ENCODE measurements around the gene RBFA. TPM values are rescaled to one million over a fixed set of nuclear protein-coding genes. Genes with fewer than 3 reads are reported as not detected.

RBFA gene
- total RNA-seq, 1 donor from 2014 or later = 26.0 TPM

- no peak for DNase-seq (ENCODE audit: low read depth)
These were observed 4.5 kb upstream of the RBFA start for GRCh38 chr18:80029690-80030089.

DNA sequence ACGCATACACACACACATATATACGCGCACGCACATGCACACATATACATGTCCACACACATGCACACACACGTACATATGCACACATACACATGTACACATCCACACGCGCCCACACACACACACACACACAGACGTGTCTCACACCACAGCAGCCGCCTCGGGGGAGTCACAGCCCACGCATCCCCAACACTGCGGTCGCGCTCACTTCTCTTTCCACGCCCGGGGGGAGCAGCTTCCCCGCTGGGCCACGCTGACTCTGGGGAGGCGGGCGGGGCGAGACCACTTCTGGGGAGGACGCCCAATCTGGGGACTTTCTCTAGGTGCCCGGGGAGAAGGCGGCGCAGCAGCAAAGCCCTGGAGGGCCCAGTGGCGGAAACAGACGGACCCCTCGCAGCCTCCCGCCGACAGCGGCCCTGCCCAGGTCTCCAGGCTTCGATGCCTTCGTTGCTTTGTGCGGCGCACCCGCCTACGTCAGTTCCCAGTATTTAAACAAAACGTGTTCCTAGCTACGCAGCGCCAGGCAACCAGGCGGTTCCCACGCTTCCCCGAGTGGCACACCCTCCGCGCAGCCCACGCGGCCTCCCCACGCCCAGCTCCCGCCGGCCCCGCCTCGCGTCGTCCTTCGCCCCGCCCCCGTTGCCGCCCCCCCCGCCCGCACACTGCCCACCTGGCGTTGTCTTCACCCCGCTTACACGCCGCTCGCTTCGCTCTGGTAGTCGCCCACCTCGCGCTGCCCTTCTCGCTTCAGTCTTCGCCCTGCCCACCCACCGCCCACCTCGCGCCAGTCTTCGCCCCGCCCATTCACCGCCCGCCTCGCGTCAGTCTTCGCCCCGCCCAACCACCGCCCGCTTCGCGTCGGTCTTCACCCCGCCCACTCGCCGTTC lies 810 bp upstream of the RBFA start:
- peak; percentile 2 for DNase-seq (ENCODE audit: low read depth)

DNA sequence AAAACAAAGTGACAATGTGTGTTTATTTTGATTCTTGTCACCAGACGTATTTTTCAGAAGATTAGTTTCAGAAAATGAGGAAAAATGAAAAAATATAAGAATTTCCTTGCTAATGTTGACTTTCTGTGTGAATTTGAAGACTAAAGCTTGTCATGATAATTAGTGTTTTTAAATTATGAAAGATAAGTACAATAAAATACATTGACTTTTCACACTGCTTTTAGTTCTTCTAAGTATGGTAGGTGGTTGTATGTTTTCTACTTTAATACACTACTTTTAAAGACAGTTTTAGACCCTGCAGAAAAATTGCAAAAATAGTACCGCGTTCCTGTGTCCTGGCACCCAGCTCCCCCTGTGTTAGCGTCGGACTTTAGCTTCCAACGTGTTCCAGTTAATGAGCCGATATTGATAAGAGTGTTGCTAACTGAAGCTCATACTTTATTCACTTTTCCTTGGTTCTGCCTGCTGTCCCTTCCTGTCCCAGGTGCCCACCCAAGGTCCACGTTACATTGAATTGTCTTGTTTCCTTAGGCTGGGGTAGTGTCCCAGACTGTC lies 695 bp downstream of the RBFA start:
- DNase-seq (ENCODE audit: low read depth) = peak; percentile 1

GRCh38 chr18:80035997-80036396 lies 1.8 kb downstream of the RBFA start:
- DNase-seq (ENCODE audit: low read depth) = no peak

- DNase-seq (ENCODE audit: low read depth) = no peak
These were observed 3.1 kb downstream of the RBFA start for GRCh38 chr18:80037300-80037699.

- DNase-seq (ENCODE audit: low read depth) = no peak
These were observed 3.8 kb downstream of the RBFA start for GRCh38 chr18:80037869-80038630.

GRCh38 chr18:80040515-80040914 lies 6.3 kb downstream of the RBFA start:
- no peak for DNase-seq (ENCODE audit: low read depth)

DNA sequence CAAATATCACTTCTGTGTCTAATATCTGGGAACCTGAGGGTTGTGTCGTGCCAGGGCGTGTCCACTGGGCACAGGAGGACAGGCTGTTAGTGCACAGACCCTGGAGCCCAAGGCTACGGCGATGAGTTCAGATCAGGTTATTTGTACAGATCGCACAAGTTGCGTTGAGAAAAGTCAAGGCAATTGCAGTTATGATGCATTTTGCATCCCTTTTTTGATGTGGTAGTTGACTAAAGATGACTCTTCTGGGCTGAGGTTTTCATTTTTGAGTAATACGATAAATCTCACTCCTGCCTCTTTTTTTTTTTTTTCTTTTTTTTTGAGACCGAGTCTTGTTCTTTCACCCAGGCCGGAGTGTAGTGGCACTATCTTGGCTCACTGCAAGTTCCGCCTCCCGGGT lies 7.2 kb downstream of the RBFA start:
- no peak for DNase-seq (ENCODE audit: low read depth)

DNA sequence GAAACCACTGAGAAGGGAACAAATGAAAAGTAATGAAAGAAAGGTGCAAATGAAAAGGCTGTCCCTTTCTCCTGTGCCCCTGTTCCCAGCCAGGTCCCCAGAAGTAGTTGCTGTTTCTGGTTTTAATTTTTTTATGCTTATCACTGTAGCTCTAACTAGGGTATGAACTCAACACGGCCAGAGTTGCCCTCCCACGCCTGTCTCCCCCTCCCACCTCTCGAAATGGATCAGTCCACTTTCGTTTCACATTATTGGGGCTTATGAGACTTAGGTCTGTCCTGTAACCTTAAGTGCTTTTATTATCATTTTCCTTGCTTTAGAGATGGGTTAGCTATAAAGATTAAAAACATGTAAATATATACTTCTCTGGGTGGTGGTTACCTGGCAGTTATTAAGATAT lies 8.6 kb downstream of the RBFA start:
- DNase-seq (ENCODE audit: low read depth) = no peak

DNA sequence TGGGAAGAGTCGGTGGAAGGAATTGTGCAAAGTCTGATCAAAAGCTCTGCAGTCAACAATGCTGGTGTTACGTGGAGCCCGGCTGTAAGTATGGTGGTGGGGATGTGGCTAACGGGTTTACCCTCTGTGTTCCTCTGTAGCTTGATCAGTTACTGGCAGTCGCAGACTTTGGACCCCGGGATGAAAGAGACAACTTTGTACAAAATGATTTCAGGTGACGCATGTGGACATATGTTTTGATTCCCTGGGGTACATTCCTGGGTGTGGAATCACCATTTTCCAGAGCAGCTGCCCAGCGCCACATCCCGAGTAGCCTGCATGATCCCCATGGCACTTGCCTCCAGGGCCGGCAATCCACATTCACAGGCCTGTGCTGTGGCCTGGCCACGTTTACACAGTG lies 9.8 kb downstream of the RBFA start:
- DNase-seq (ENCODE audit: low read depth) = no peak

GRCh38 chr18:80046011-80046410 lies 11.8 kb downstream of the RBFA start:
- DNase-seq (ENCODE audit: low read depth) = no peak

GRCh38 chr18:80046431-80046830 lies 12.2 kb downstream of the RBFA start:
- no peak for DNase-seq (ENCODE audit: low read depth)

GRCh38 chr18:80046961-80047541 lies 12.8 kb downstream of the RBFA start:
- DNase-seq (ENCODE audit: low read depth) = no peak

- DNase-seq (ENCODE audit: low read depth) = no peak
These were observed 16.6 kb downstream of the RBFA start for GRCh38 chr18:80050797-80051196.

GRCh38 chr18:80056095-80056494 lies 21.9 kb downstream of the RBFA start:
- DNase-seq (ENCODE audit: low read depth) = no peak

- DNase-seq (ENCODE audit: low read depth) = no peak
These were observed 25.7 kb downstream of the RBFA start for GRCh38 chr18:80059945-80060344.

GRCh38 chr18:80065705-80066104 lies 31.5 kb downstream of the RBFA start:
- no peak for DNase-seq (ENCODE audit: low read depth)

- DNase-seq (ENCODE audit: low read depth) = no peak
These were observed 33.1 kb downstream of the RBFA start for GRCh38 chr18:80067321-80067720.

- DNase-seq (ENCODE audit: low read depth) = no peak
These were observed 33.7 kb downstream of the RBFA start for GRCh38 chr18:80067897-80068296.

- no peak for DNase-seq (ENCODE audit: low read depth)
These were observed 34.5 kb downstream of the RBFA start for GRCh38 chr18:80068571-80069272.

DNA sequence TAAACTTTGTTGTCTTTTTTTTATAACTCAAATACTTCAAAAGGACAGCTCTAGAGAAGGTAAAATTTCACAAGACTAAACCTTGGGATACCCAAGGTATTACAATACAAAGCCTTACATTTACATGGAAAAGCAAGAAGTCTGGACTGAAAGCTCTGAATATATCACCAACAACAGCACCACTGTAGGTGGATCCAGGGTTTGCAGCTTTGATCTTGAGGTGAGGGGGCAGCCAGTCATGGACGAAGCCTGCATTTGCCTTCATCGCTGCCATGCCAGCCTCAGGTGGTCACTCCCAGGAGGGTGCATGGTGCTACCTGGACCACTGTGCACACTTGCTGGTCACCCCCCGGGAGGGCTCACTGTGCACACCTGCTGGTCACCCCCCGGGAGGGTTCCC lies 36.6 kb downstream of the RBFA start:
- DNase-seq (ENCODE audit: low read depth) = no peak

- DNase-seq (ENCODE audit: low read depth) = no peak
These were observed 39.9 kb downstream of the RBFA start for GRCh38 chr18:80074183-80074582.

Data from renal cortical epithelial cell (primary cell).